Adrenal gland (tissue), 12 donors: ENCODE data around the gene APELA. TPM values are rescaled to one million over a fixed set of nuclear protein-coding genes. Genes with fewer than 3 reads are reported as not detected.

Experiments
- DNase-seq, 7 donors: peaks; one replicate each; pipeline ENCODE4 v3.0.0-alpha.2; 2019 to 2020
- H3K27ac ChIP-seq, 5 donors: fragments of 200-600 bp; sonication (generic) in 4 of 5; 1 replicate in 3 of 5; 2 replicates in 2 of 5; pipeline versions ENCODE4 v1.5.1 to v1.8.0; 2016 to 2020; ENCODE audit warnings: mild to moderate bottlenecking in 1 of 5
- H3K27me3 ChIP-seq: fragments of 200-600 bp; 2 replicates; pipeline ENCODE4 v1.8.0; 2021
- H3K36me3 ChIP-seq, 2 donors: fragments of 200-600 bp; replicated peaks in 1 of 2; 1 replicate in 1 of 2; 2 replicates in 1 of 2; pipeline versions ENCODE4 v1.5.1 to v1.8.0; 2018 to 2022
- H3K4me1 ChIP-seq, 2 donors: fragments of 200-600 bp; replicated peaks in 1 of 2; 1 replicate in 1 of 2; 2 replicates in 1 of 2; pipeline versions ENCODE4 v1.5.1 to v1.8.0; 2018 to 2021
- H3K4me3 ChIP-seq, 4 donors: fragments of 200-600 bp; sonication (generic) in 3 of 4; one replicate each; pipeline ENCODE4 v1.5.1; 2016 to 2018
- H3K9me3 ChIP-seq, 3 donors: fragments of 200-600 bp; sonication (generic) in 1 of 3; replicated peaks in 1 of 3; 1 replicate in 2 of 3; 2 replicates in 1 of 3; pipeline versions ENCODE4 v1.5.1 to v1.8.0; 2016 to 2021
- POLR2A ChIP-seq, 2 donors: fragments of 450-650 bp; IDR thresholded peaks; one replicate each; pipeline ENCODE4 v1.6.1; 2017; ENCODE audit warnings: antibody characterized with exemption in 2 of 2, mild to moderate bottlenecking in 2 of 2, moderate library complexity in 1 of 2
- WGBS, 4 donors: extraction: QIAGEN DNeasy Blood & Tissue Kit in 2 of 4; methylation state at CpG; one replicate each; pipeline versions ENCODE4 v1.1.5 to v1.1.7; 2013 to 2017; 5-methylcytosine and 5-hydroxymethylcytosine counted together
- intact Hi-C, 2 donors: fragments of 100-400 bp; cut with DNase I; formaldehyde crosslinking; loops; one replicate each; pipeline versions ENCODE4 v1.14.1 to v1.15.0; 2022 to 2023
- polyA plus RNA-seq, 3 donors: library from polyadenylated mRNA; stranded (reverse); fragments of 200-250 nt in 2 of 3; fragments of 350-450 nt in 1 of 3; fragmentation: Illumina TruSeq in 1 of 3; extraction: RNeasy Lipid Tissue Mini Kit (QIAGEN cat#74804) in 1 of 3; gene quantifications; one replicate each; pipeline ENCODE4 v1.2.3, GENCODE V29; 2013 to 2014
- total RNA-seq, 9 donors: library from RNA; depleted of rRNA in 4 of 9; stranded (reverse); fragments of >200 nt in 4 of 9; fragments of 120-200 nt in 1 of 9; fragmentation: NEBNext Ultra II Directional in 1 of 9; extraction: Animal tissue kit (Norgen Biotek cat#: 25700) in 1 of 9; gene quantifications; one replicate each; pipeline versions ENCODE4 v1.1.0 to v1.2.4, GENCODE V29; 2013 to 2023
- TF ChIP-seq, protein P1 (sequence below), 6 experiments: fragments of 450-650 bp in 4 of 6; fragments of 200-600 bp in 2 of 6; sonication (generic) in 1 of 6; IDR thresholded peaks; 1 replicate in 5 of 6; 2 replicates in 1 of 6; pipeline versions ENCODE4 v1.5.1 to v1.8.0; 2016 to 2021; ENCODE audit warnings: antibody characterized with exemption in 6 of 6, mild to moderate bottlenecking in 2 of 6, moderate library complexity in 1 of 6
- donor health status: healthy with polysubstance abuse.
- donor health status: Bipolar disorder and iron deficiency.
- donor health status: DM: yes; HTN: yes; CAD: no.
- donor health status: DM: no; HTN: no; CAD: no.
- donor health status: DM: no; HTN: no; CAD: no.
- donor health status: DM: yes; HTN: yes; CAD: no.

The APELA gene
- total and polyA plus RNA-seq, 12 donors: not detected

DNA sequence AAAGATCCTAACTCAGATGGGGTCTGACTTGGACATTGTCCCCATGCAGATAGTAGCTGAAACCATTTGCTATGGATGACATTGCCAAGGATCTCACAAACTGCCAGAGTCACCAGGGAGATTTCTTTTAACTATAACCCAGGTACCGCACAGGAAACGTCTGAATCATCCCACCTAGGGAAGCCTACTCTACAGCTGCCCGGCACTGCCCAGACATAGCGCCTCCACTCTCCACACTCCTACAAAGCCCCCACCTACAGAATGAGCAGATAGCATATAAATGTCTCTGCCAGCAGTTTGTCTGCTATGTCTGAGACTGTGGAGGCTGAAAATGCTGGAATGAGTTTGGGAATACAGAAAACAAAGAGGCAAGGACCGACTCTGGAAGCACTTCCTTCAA, 68.2 kb downstream of the APELA start:
- intact Hi-C loops: no loop called here
- H3K27me3 ChIP-seq: no peaks in the 10 kb centered on the region
- no peaks in the 10 kb centered on the region for H3K4me1 ChIP-seq
- no peak for TF ChIP-seq POLR2A (IDR thresholded peaks at IDR 0.05)
- TF ChIP-seq, protein P1, sequence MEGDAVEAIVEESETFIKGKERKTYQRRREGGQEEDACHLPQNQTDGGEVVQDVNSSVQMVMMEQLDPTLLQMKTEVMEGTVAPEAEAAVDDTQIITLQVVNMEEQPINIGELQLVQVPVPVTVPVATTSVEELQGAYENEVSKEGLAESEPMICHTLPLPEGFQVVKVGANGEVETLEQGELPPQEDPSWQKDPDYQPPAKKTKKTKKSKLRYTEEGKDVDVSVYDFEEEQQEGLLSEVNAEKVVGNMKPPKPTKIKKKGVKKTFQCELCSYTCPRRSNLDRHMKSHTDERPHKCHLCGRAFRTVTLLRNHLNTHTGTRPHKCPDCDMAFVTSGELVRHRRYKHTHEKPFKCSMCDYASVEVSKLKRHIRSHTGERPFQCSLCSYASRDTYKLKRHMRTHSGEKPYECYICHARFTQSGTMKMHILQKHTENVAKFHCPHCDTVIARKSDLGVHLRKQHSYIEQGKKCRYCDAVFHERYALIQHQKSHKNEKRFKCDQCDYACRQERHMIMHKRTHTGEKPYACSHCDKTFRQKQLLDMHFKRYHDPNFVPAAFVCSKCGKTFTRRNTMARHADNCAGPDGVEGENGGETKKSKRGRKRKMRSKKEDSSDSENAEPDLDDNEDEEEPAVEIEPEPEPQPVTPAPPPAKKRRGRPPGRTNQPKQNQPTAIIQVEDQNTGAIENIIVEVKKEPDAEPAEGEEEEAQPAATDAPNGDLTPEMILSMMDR (IDR thresholded peaks at IDR 0.05): no peak
- WGBS, 4 donors: 57 to 72% (median 60%) methylated on average over 5 of the region's 5 CpGs
- no peak for DNase-seq
- no peak overlapping the region for H3K4me3 ChIP-seq
- no peaks in the 10 kb centered on the region for H3K36me3 ChIP-seq
- no peaks in the 10 kb centered on the region for H3K9me3 ChIP-seq
- H3K27ac ChIP-seq: no peak overlapping the region

DNA sequence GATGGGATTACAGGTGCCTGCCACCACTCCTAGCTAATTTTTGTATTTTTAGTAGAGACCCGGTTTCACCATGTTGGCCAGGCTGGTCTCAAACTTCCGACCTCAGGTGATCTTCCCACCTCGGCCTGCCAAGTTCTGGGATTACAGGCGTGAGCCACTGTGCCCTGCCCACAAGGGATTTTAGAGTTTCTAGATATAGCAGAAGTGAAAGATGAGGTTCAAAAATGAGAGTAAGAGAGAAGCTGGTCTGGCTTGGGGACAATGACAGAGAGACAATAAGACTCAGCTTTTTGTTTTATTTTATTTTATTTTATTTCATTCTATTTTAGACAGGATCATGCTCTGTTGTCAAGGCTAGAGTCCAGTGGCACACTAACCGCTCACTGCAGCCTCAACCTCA, 69.8 kb downstream of the APELA start:
- DNase-seq: no peak
- TF ChIP-seq, protein P1 (IDR thresholded peaks at IDR 0.05): no peak
- TF ChIP-seq POLR2A (IDR thresholded peaks at IDR 0.05): no peak
- intact Hi-C loops: no loop called here
- no peaks in the 10 kb centered on the region for H3K36me3 ChIP-seq
- H3K27ac ChIP-seq: no peak overlapping the region
- H3K4me1 ChIP-seq: no peaks in the 10 kb centered on the region
- H3K4me3 ChIP-seq: no peak overlapping the region
- H3K27me3 ChIP-seq: no peaks in the 10 kb centered on the region
- H3K9me3 ChIP-seq: no peaks in the 10 kb centered on the region
- 77 to 89% (median 85%) methylated on average over 5 of the region's 5 CpGs for WGBS, 4 donors

Other genes starting within 250 kb of the APELA start
- gene SMIM31, start 123.0 kb upstream of the APELA start, total RNA-seq: not detected
- gene SMIM31, start 123.0 kb upstream of the APELA start, polyA plus RNA-seq: not detected
- gene TRIM61, start 100.5 kb downstream of the APELA start, total RNA-seq: 10 to 100 TPM in 1 of 9 donors, 1 to 10 TPM in 7, under 1 TPM in 1; 0.57 to 12.2 (median 2.9) TPM
- gene TRIM61, start 100.5 kb downstream of the APELA start, polyA plus RNA-seq: 1 to 10 TPM; 1.4 to 2.7 (median 1.5) TPM
- gene TRIM60, start 154.8 kb downstream of the APELA start, total RNA-seq: not detected
- gene TRIM60, start 154.8 kb downstream of the APELA start, polyA plus RNA-seq: not detected
- gene TRIM75, start 176.7 kb downstream of the APELA start, total RNA-seq: not detected
- gene TRIM75, start 176.7 kb downstream of the APELA start, polyA plus RNA-seq: not detected
- 10 to 100 TPM; 16.0 to 35.5 (median 24.3) TPM for gene TMEM192, start 235.7 kb downstream of the APELA start, total RNA-seq
- gene TMEM192, start 235.7 kb downstream of the APELA start, polyA plus RNA-seq: 10 to 100 TPM in 1 of 3 donors, 1 to 10 TPM in 2; 4.3 to 36.6 (median 4.6) TPM